Neutrophil (primary cell): ENCODE measurements around the gene CYP20A1.

Source experiments
- H3K27ac ChIP-seq: fragments of 200-600 bp; sonication (generic); 2 replicates; pipeline ENCODE4 v1.5.1; 2016; ENCODE audit warnings: mild to moderate bottlenecking, moderate library complexity
- H3K27me3 ChIP-seq: fragments of 200-600 bp; sonication (generic); 2 replicates; pipeline ENCODE4 v1.6.0; 2016; ENCODE audit warnings: mild to moderate bottlenecking
- H3K36me3 ChIP-seq: fragments of 200-600 bp; sonication (generic); 2 replicates; pipeline ENCODE4 v1.5.1; 2017
- H3K4me1 ChIP-seq, 2 experiments: fragments of 200-600 bp in 1 of 2; sonication (generic) in 1 of 2; 1 replicate in 1 of 2; 2 replicates in 1 of 2; pipeline versions ENCODE4 v1.5.1 to v1.6.1; 2013 to 2016; ENCODE audit warnings: low read depth in 1 of 2, low read length in 1 of 2, mild to moderate bottlenecking in 1 of 2, moderate library complexity in 1 of 2; ENCODE audit not compliant: control insufficient read depth in 1 of 2, insufficient read depth in 1 of 2
- H3K4me3 ChIP-seq, 2 experiments: fragments of 200-600 bp in 1 of 2; sonication (generic) in 1 of 2; 1 replicate in 1 of 2; 2 replicates in 1 of 2; pipeline ENCODE4 v1.5.1; 2013 to 2016; ENCODE audit warnings: low read depth in 1 of 2, low read length in 1 of 2, mild to moderate bottlenecking in 1 of 2, moderate library complexity in 1 of 2
- H3K9me3 ChIP-seq: fragments of 200-600 bp; sonication (generic); 2 replicates; pipeline ENCODE4 v1.5.1; 2016
- TF ChIP-seq, protein P1 (sequence below): fragments of 200-600 bp; sonication (generic); IDR thresholded peaks from 2 replicates; pipeline ENCODE4 v1.5.1; 2016; ENCODE audit warnings: antibody characterized with exemption

CYP20A1 gene

DNA sequence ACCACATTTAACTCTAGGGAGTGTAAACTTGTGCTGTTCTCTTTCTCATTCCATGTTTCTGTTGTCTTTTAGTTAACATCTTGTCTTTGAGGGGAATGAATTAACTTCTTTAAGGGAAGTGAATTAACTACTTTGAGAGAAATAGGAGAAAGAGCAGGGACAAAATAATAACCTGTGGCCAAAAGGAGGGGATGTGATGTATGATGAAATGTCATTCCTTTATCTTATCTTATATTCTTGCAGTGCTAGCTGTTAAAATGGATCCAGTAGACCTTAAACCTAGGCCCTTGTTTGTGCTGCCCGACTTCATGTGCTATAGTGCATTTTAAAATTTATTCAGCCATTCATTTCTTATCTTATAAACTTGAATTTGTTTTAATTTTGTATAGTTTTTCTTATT is 107.8 kb downstream of the CYP20A1 start:
- no peaks in the 10 kb centered on the region for H3K27me3 ChIP-seq
- H3K27ac ChIP-seq: no peak overlapping the region
- no peaks in the 10 kb centered on the region for H3K9me3 ChIP-seq
- no peaks in the 10 kb centered on the region for H3K4me1 ChIP-seq
- TF ChIP-seq, protein P1, sequence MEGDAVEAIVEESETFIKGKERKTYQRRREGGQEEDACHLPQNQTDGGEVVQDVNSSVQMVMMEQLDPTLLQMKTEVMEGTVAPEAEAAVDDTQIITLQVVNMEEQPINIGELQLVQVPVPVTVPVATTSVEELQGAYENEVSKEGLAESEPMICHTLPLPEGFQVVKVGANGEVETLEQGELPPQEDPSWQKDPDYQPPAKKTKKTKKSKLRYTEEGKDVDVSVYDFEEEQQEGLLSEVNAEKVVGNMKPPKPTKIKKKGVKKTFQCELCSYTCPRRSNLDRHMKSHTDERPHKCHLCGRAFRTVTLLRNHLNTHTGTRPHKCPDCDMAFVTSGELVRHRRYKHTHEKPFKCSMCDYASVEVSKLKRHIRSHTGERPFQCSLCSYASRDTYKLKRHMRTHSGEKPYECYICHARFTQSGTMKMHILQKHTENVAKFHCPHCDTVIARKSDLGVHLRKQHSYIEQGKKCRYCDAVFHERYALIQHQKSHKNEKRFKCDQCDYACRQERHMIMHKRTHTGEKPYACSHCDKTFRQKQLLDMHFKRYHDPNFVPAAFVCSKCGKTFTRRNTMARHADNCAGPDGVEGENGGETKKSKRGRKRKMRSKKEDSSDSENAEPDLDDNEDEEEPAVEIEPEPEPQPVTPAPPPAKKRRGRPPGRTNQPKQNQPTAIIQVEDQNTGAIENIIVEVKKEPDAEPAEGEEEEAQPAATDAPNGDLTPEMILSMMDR: no peak
- H3K36me3 ChIP-seq: no peaks in the 10 kb centered on the region
- H3K4me3 ChIP-seq: no peak overlapping the region

DNA sequence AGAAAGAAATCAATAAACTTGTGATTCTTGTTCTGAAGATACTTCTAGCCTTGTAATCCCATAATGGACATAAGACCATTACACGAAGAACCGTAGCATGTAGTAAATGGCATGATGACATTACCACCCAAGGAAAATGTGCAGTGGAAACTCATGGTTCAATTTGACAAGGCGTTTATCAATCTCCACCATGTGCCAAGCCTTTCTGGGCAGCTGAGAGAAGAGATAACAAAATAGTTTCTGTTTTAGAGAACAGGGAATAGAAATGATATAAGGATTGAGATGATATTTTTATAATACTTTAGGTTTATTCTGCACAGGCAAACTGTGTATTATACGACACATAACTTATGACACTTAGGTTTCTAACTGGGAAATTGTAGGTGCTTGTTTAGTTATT is 108.6 kb downstream of the CYP20A1 start:
- Histone ChIP-seq H3K36me3 (no peaks in the 10 kb centered on the region), H3K9me3 (no peaks in the 10 kb centered on the region), H3K27me3 (no peaks in the 10 kb centered on the region), H3K4me1 (no peaks in the 10 kb centered on the region), H3K27ac (no peak overlapping the region), H3K4me3 (no peak overlapping the region)
- TF ChIP-seq, protein P1: no peak

DNA sequence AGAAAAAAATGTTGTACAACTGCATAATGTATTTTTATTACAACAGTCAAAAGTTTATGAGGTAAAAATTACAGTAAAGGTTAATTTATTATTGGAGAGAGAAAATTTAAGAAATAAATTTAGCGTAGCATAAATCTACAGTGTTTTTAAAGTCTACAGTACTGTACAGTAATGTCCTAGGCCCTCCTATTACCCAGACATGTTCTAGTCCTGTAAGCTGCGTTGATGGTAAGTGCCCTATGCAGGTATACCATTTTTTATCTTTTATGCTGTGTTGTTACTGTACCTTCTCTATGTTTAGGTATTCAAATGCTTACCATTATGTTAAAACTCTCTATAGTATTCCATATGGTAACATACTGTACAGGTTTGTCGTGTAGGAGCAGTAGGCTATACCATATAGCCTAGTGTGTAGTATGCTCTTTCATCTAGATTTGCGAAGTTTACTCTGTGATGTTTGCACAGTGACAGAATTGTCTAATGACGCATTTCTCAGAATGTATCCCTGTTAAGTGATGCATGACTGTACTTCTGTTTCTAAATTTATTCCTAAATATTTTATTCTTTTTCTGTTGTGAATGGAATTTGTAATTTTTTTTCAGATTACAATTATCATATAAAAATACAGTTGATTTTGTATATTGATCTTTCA is 113.9 kb downstream of the CYP20A1 start:
- Histone ChIP-seq H3K9me3 (no peaks in the 10 kb centered on the region), H3K36me3 (no peaks in the 10 kb centered on the region), H3K27me3 (no peaks in the 10 kb centered on the region), H3K4me1 (no peaks in the 10 kb centered on the region), H3K4me3 (no peak overlapping the region), H3K27ac (no peak overlapping the region)
- TF ChIP-seq, protein P1: no peak

DNA sequence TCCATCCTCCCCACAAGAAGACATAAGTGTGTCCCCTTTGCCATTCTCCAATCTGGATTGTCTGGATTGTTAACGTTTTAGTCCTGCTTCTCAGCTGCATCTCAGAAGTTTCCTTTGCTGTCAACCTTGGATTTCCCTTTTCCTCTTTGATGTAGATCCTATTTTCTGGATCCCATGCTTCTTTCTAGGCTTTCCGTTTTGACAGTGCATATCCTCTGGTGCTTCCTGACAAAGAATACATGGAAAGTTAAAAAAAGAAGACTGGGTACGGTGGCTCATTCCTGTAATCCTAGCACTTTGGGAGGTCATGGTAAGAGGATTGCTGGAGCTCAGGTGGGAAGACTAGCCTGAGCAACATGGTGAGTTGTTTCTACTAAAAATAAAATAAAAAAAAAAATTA is 116.1 kb downstream of the CYP20A1 start:
- TF ChIP-seq, protein P1: no peak
- no peaks in the 10 kb centered on the region for H3K36me3 ChIP-seq
- no peaks in the 10 kb centered on the region for H3K9me3 ChIP-seq
- no peaks in the 10 kb centered on the region for H3K27me3 ChIP-seq
- no peak overlapping the region for H3K4me3 ChIP-seq
- H3K27ac ChIP-seq: no peak overlapping the region
- no peaks in the 10 kb centered on the region for H3K4me1 ChIP-seq
